Measurements from ENCODE around the gene POU2AF1.
"Not testable (repeated sequence)": the region's sequence is repeated elsewhere in the genome, so short reads cannot be mapped to it uniquely, and the experiment has no call there.

The POU2AF1 gene

DNA sequence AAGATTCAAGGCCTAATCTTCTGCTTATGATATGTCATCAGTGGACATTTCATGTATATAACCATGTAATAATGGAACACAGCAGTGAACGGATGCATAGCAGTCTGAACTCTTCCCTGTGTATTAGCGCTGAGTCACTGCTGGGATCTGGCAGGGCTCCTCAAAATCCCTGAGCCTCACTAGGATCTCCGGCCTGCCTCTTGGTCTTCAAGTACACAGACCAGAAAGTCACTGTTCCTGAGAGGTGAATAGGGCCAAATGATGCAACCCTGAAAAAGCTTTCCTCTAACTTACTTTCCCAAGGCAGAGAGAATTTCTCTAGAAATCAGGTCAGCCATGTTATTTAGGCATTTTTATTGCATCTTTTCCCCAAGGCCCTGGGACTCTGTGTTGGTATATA is 35.0 kb downstream of the POU2AF1 start:
- no peak for DNase-seq

DNA sequence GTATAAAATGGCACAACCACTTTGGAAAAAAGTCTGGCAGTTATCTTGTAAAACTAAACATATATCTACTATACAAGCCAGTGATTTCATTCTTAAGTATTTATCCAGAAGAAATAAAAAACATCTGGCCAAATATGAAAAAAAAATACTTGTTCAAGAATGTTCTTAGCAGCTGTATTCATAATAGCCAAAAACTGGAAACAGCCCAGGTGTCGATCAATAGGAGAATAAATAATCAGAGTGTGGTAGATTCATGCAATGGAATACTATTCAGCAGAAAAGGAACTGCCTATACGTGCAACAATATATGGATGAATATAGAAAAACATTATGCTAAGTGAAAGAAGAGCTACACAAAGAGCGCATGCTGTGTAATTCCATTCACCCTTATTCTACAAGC is 36.7 kb downstream of the POU2AF1 start:
- no peak for DNase-seq

DNA sequence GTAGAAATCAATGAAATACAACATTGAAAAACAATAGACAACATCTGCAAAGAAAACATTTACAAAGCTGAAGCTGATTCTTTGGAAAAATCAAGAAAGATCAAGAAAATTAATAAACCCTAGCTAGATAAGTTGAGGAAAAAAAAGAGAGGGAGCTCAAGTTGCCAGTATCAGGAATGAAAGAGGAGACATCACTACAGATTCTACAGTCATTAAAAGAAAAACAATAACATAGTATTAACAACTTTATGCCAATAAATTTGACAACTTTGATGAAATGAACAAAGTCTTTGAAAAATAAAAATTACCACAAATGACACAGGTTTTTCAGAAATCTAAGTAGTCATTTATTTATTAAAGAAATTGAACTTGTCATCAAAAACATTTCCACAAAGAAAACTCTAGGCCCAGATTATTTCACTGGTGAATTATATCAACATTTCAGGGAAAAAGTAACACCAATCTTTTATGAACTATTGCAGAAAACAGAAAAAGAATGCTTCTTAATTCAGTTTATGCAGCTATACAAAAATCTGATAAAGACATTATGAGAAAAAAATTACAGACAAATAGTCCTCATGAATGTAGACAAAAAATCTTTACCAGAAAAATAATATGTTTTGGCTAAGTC is 39.2 kb downstream of the POU2AF1 start:
- no peak for DNase-seq

- no peak for DNase-seq
Observed at GRCh38 chr11:111336582-111337256, 42.4 kb downstream of the POU2AF1 start.

DNA sequence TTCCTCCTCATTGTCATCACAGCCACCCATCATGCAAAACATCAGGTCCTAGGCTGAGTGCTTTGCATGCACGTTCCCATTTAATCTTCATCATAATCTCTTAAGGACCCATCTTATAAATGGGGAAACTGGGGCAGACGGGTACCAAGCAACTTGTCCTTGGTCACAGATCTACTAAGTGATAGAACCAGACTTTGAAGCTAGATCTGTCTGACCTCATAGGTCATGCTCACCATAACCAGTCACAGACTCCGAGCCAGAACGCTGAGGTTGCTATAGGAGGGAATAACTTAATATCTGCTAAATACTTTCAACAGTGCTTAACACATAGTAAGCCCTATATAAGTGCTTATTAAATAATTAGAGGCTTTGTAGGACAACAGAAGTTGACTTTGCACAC is 43.0 kb downstream of the POU2AF1 start:
- DNase-seq, result no peak

GRCh38 chr11:111335549-111335948 is 43.5 kb downstream of the POU2AF1 start:
- no peak for DNase-seq

GRCh38 chr11:111334532-111335502 is 44.3 kb downstream of the POU2AF1 start:
- no peak for DNase-seq

GRCh38 chr11:111331711-111332479 is 47.2 kb downstream of the POU2AF1 start:
- DNase-seq, result no peak

DNA sequence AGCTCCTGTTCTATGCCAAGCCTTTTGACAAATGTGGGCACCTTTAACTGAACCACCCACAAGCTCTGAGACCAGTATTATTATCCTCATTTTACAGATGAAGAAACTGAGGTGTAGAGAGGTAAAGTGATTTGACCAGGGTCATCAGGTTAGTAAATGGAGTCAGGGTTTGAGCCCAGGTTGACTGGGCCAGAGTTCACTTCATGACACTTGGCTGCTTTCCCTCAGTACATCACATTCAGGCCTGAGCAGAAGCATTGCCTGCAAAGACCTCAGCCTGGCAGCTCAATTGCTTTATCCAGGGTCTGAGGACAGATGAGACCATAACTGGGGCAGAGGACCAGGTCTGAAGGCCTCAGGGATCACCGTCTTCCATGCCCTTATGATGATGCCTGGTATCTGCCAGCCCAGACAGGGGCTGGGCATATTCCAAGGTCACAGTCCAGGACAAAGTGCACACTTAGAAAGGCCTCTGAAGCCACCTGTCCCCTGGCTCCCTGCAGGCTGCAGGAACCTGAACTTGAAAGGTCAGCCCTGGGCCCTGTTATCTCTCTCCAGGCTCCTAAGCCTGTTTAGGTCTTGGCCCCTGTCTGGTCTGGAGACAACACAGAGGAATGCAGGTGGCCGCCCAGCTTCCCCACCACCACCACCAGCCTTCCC is 48.7 kb downstream of the POU2AF1 start:
- DNase-seq, result no peak

DNA sequence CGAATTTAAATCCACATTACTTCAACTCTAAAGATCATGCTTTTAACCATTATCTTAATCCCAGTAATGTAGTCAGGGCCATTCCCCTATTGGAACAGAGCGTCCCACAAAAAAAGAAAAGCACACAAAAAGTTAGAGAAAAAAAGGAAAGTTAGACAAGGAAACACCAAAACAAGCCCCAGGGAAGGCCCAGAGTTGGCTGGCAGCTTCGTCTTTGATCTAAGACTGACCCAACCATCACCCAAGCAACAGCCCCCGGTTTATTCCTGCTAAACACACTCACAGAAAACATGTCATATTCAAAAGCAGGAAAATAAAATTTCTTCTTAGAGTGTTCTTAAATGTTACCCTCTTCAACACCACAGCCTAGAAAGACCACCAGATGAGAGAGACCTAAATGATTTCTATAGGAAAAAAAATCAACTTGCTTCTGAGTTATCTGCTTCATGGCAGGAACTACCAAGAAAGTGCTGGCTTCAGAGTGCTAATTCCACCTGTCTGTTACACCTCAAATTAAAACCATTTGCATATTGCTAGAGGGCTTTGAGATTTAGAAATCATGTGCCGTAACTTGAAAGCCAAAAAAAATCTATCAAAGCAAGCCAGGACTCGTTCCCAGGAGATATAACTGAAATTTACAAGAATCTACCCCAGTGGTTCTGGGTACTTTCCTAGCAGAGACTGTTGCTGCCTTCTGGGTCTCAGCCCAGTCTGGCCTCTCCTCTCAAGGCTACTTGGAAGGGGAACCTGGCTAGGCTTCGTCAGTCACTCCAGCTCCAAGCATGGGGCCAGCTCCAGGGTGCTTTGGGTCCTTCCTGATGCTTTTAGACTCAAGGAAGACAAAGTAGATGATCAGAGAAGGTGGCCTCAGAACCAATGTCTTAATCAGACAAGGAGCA is 49.5 kb downstream of the POU2AF1 start:
- no peak for DNase-seq

GRCh38 chr11:111327908-111328624 is 51.0 kb downstream of the POU2AF1 start:
- no peak for DNase-seq

DNA sequence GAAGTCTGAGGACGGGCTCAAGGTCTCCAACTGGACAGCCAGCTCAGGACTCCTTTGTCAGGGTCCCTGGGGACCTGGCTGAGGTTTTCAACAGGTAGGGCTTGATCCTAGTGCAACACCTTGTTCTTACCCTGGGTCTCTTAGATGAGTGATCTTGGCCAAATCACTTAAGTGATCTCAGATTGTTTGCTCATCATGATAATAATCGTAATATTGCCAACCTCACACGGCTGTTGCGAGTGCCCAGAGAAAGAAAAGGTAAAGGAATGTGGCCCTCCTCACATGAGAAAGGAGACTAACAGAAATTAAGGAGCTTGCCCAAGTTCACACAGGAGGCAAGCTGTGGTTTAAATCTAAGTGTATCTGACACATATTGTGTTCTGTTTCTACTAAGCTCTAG is 52.3 kb downstream of the POU2AF1 start:
- no peak for DNase-seq

- no peak for DNase-seq
Observed at GRCh38 chr11:111325259-111325658, 53.8 kb downstream of the POU2AF1 start.

DNA sequence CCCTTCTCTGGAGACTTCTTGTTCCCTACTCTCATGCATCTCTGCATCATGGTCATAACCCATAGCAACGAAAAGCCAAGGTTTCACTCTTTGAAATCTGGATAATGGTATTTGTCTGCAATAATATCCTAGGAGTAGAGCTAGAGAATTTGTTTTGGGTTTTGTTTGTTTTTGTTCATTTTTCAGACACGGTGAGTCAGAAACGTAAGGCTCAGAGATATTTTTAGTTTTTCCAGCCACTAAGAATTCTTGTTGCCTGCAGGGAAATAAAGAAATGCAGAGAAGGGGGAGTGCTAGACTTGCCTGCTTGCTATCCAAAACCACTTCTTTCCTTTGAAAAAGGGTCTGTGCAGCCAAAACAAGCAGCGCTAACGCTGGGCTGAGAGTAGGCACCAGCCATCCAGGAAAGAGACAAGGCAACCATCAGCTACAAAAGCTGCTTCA is 54.8 kb downstream of the POU2AF1 start:
- no peak for DNase-seq

DNA sequence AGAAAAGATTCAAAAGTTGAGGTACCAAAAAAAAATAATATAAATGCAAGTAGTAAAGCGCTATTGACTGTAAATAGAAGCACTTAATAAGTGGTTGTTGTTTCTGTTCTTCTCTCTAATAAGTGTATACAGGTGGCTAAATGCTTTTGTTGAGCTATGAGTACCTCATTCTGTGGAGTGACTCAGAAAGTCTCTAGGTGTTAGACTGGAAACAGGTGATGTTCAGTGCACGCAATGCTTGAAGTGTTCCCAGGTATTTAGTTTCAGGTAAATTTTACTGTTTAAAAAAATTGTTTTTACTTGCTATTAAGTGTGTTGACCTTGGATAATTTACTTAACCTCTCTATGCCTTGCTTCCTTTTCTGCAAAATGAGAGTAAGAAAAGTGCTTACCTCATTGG is 56.5 kb downstream of the POU2AF1 start:
- DNase-seq, result no peak

- no peak for DNase-seq
Observed at GRCh38 chr11:111320728-111321568, 58.1 kb downstream of the POU2AF1 start.

DNA sequence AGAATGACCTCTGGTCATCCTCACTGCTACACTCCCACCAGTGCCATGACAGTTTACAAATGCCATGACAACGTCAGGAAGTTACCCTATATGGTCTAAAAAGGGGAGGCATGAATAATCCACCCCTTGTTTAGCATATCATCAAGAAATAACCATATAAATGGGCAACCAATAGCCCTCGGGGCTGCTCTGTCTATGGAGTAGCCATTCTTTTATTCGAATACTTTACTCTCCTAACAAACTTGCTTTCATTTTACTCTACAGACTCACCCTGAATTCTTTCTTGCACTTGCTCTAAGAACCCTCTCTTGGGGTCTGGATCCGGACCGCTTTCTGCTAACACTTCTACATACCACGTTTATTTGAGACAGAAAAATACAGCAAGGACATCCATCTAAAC is 58.9 kb downstream of the POU2AF1 start:
- DNase-seq, result not testable (repeated sequence)

- no peak for DNase-seq
Observed at GRCh38 chr11:111319296-111319695, 59.8 kb downstream of the POU2AF1 start.

GRCh38 chr11:111312076-111312475 is 67.0 kb downstream of the POU2AF1 start:
- DNase-seq, result no peak

- no peak for DNase-seq
Observed at GRCh38 chr11:111310723-111311122, 68.4 kb downstream of the POU2AF1 start.

Data from NCI-H1694 (cell line).